HFFc6 (cell line): ENCODE data around the gene HIVEP2. TPM values are rescaled to one million over a fixed set of nuclear protein-coding genes. Genes with fewer than 3 reads are reported as not detected.

ENCODE experiments used
- DNase-seq: peaks from one replicate; pipeline ENCODE4 v3.0.0-alpha.2; 2018
- H3K27ac Mint-ChIP-seq: 2 replicates; pipeline ENCODE4 v1.8.0; 2020; ENCODE audit warnings: mild to moderate bottlenecking, mixed read lengths
- H3K27me3 Mint-ChIP-seq: 2 replicates; pipeline ENCODE4 v1.8.0; 2021; ENCODE audit warnings: mild to moderate bottlenecking, moderate library complexity, mixed read lengths; ENCODE audit not compliant: insufficient read depth
- H3K36me3 Mint-ChIP-seq: 2 replicates; pipeline ENCODE4 v1.8.0; 2021; ENCODE audit warnings: low read depth, mixed read lengths
- H3K4me1 Mint-ChIP-seq: 2 replicates; pipeline ENCODE4 v1.8.0; 2020; ENCODE audit warnings: low read depth, mixed read lengths
- H3K4me3 Mint-ChIP-seq: 2 replicates; pipeline ENCODE4 v1.8.0; 2020; ENCODE audit warnings: mild to moderate bottlenecking, moderate library complexity, mixed read lengths
- H3K9me3 Mint-ChIP-seq: 2 replicates; pipeline ENCODE4 v1.8.0; 2020; ENCODE audit warnings: mild to moderate bottlenecking, mixed read lengths
- CTCF ChIP-seq: fragments of 200-600 bp; sonication (generic); IDR thresholded peaks from 2 replicates; pipeline ENCODE4 v1.5.0; 2021; ENCODE audit warnings: antibody characterized with exemption, mild to moderate bottlenecking
- total RNA-seq, 6 experiments: library from RNA; stranded (reverse); fragmentation: NEBNext Ultra II Directional; extraction: Animal tissue kit (Norgen Biotek cat#: 25700); gene quantifications; 2 replicates in 1 of 6; 3 replicates in 5 of 6; pipeline ENCODE4 v1.2.3, GENCODE V29; 2021

HIVEP2 gene
- total RNA-seq, 6 experiments from 2014 or later = 14.0 to 19.5 (median 17.1) TPM

GRCh38 chr6:142805042-142805441 lies 139.9 kb downstream of the HIVEP2 start:
- no peak for DNase-seq
- Mint-ChIP-seq H3K36me3 (peaks cover 36% of the 10 kb centered on the region), H3K27me3 (no peaks in the 10 kb centered on the region), H3K4me1 (peaks cover 43% of the 10 kb centered on the region), H3K27ac (no peak overlapping the region), H3K9me3 (no peaks in the 10 kb centered on the region), H3K4me3 (no peak overlapping the region)
- TF ChIP-seq CTCF = no peak

- peaks cover 36% of the 10 kb centered on the region for H3K36me3 Mint-ChIP-seq
- no peaks in the 10 kb centered on the region for H3K9me3 Mint-ChIP-seq
- TF ChIP-seq CTCF = no peak
- no peaks in the 10 kb centered on the region for H3K27me3 Mint-ChIP-seq
- H3K27ac Mint-ChIP-seq = no peak overlapping the region
- no peak overlapping the region for H3K4me3 Mint-ChIP-seq
- no peak for DNase-seq
- H3K4me1 Mint-ChIP-seq = peaks cover 49% of the 10 kb centered on the region
Measured at GRCh38 chr6:142804490-142804889, 140.5 kb downstream of the HIVEP2 start.

GRCh38 chr6:142803495-142804058 lies 141.4 kb downstream of the HIVEP2 start:
- Mint-ChIP-seq H3K27ac (peak overlapping the region; percentile 43; the same call in 1 of the 2 replicates), H3K9me3 (no peaks in the 10 kb centered on the region), H3K4me1 (peaks cover 55% of the 10 kb centered on the region), H3K36me3 (peaks cover 31% of the 10 kb centered on the region), H3K4me3 (no peak overlapping the region), H3K27me3 (no peaks in the 10 kb centered on the region)
- DNase-seq = no peak
- TF ChIP-seq CTCF = no peak

GRCh38 chr6:142803032-142803431 lies 141.9 kb downstream of the HIVEP2 start:
- DNase-seq = no peak
- peak overlapping the region; percentile 95 for H3K27ac Mint-ChIP-seq
- H3K4me3 Mint-ChIP-seq = no peak overlapping the region
- no peak for TF ChIP-seq CTCF
- H3K9me3 Mint-ChIP-seq = no peaks in the 10 kb centered on the region
- H3K36me3 Mint-ChIP-seq = peaks cover 29% of the 10 kb centered on the region
- H3K27me3 Mint-ChIP-seq = no peaks in the 10 kb centered on the region
- H3K4me1 Mint-ChIP-seq = peaks cover 55% of the 10 kb centered on the region

GRCh38 chr6:142802124-142802523 lies 142.9 kb downstream of the HIVEP2 start:
- no peak for TF ChIP-seq CTCF
- Mint-ChIP-seq H3K4me3 (peak overlapping the region; percentile 73), H3K9me3 (no peaks in the 10 kb centered on the region), H3K36me3 (peaks cover 25% of the 10 kb centered on the region), H3K27me3 (no peaks in the 10 kb centered on the region), H3K4me1 (peaks cover 58% of the 10 kb centered on the region), H3K27ac (peak overlapping the region; percentile 95)
- peak; percentile 97 for DNase-seq

- Mint-ChIP-seq H3K36me3 (peaks cover 21% of the 10 kb centered on the region), H3K9me3 (no peaks in the 10 kb centered on the region), H3K4me1 (peaks cover 68% of the 10 kb centered on the region), H3K27ac (peak overlapping the region; percentile 95), H3K4me3 (no peak overlapping the region), H3K27me3 (no peaks in the 10 kb centered on the region)
- no peak for DNase-seq
- TF ChIP-seq CTCF = no peak
Measured at GRCh38 chr6:142800240-142800639, 144.7 kb downstream of the HIVEP2 start.
